Skeletal muscle satellite cell (primary cell): ENCODE measurements around the gene ABCF2.
A peak's percentile ranks its signal among the peaks of the same experiment; 100 is the strongest.

Experiments used
- H3K27me3 ChIP-seq: 2 replicates; pipeline ENCODE4 v1.7.0; 2013; ENCODE audit warnings: low read length; ENCODE audit not compliant: control insufficient read depth, insufficient read depth
- H3K36me3 ChIP-seq: 2 replicates; pipeline ENCODE4 v1.7.0; 2013; ENCODE audit warnings: mild to moderate bottlenecking, control low read depth, low read length; ENCODE audit not compliant: insufficient read depth
- H3K4me1 ChIP-seq: 2 replicates; pipeline ENCODE4 v1.7.0; 2013; ENCODE audit warnings: low read length; ENCODE audit not compliant: control insufficient read depth, insufficient read depth
- H3K4me2 ChIP-seq: 2 replicates; pipeline ENCODE4 v1.7.0; 2013; ENCODE audit warnings: mild to moderate bottlenecking, low read length
- H3K4me3 ChIP-seq: 2 replicates; pipeline ENCODE4 v1.7.0; 2013; ENCODE audit warnings: low read length
- H3K9ac ChIP-seq: 2 replicates; pipeline ENCODE4 v1.7.0; 2013; ENCODE audit warnings: mild to moderate bottlenecking, low read depth, low read length, moderate library complexity
- H3K9me3 ChIP-seq: replicated peaks from 2 replicates; pipeline ENCODE4 v1.7.0; 2013; ENCODE audit warnings: mild to moderate bottlenecking, control low read depth, low read length

ABCF2 gene

DNA sequence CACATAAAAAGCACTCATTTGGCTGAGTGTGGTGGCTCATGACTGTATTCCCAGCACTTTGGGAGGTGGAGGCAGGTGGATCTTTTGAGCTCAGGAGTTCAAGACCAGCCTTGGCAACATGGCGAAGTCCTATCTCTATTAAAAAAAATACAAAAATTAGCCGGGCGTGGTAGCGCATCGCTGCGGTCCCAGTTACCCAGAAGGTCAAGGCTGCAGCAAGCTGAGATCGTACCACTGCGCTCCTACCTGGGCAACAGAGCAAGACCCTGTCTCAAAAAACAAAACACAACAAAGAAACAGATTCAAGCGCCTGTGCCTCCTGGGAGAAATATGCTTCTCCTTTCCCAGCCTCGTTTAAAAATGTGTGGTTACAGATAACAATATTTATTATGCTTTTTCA is 2.2 kb upstream of the ABCF2 start:
- Histone ChIP-seq H3K9ac (no peak overlapping the region), H3K4me3 (no peak overlapping the region), H3K4me2 (no peak overlapping the region), H3K4me1 (peaks cover 37% of the 10 kb centered on the region), H3K27me3 (no peaks in the 10 kb centered on the region), H3K9me3 (no peaks in the 10 kb centered on the region), H3K36me3 (peaks cover 23% of the 10 kb centered on the region)

DNA sequence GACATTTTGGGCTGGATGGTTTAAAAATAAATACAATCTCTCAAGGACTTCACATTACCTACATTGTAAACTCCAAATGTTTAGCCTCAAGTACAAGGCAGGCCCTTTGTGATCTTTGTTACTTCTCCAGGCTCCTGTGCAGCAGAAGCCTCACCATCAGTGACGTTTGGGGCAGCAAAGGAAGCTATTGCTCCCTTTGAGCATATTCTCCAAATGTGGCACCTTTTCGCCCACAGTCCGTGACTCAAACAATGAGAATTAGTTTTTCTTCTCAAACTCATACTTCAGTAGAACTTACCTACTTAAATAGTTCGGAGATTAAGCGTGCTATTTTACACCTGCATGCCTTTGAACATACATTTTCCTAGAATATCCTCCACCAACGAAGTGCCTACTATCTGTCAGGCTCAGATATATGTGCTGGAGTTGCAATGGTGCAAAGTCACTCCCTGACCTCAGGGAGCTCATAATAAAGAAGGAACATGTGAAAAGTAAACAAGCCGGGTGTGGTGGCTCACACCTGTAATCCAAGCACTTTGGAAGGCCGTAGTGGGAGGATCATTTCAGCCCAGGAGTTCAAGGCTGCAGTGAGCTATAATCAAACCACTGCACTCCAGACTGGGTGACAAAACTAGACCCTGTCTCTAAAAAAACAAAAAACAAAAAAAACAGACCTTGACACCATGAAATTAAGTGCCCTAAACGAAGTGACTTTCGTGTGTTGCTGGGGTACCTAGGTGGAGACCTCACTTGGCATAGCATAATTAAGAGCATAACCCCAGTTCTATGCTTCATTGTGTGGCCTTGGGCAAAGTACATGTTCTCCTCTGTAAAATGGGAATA is 1.2 kb upstream of the ABCF2 start:
- Histone ChIP-seq H3K4me2 (peak overlapping the region; percentile 87), H3K9me3 (no peaks in the 10 kb centered on the region), H3K4me3 (peak overlapping the region; percentile 77), H3K36me3 (peaks cover 26% of the 10 kb centered on the region), H3K4me1 (peaks cover 29% of the 10 kb centered on the region), H3K9ac (peak overlapping the region; percentile 81), H3K27me3 (no peaks in the 10 kb centered on the region)

DNA sequence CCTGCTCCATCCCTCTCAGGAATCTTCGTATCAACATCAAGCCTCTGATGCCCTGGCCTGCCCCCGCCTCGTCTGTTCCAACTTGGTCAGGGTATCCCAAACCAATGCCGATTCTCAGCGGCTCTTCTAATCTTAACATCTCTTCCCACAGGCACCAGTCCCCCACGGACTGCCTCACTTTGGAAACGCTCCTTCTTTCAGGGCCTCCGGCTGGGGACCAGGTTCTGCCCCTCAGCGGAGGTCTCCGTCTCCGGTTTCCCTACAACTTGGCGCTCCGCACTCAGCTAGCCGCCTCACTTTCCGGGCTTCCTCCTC is 488 bp downstream of the ABCF2 start:
- H3K4me3 ChIP-seq: peak overlapping the region; percentile 85

DNA sequence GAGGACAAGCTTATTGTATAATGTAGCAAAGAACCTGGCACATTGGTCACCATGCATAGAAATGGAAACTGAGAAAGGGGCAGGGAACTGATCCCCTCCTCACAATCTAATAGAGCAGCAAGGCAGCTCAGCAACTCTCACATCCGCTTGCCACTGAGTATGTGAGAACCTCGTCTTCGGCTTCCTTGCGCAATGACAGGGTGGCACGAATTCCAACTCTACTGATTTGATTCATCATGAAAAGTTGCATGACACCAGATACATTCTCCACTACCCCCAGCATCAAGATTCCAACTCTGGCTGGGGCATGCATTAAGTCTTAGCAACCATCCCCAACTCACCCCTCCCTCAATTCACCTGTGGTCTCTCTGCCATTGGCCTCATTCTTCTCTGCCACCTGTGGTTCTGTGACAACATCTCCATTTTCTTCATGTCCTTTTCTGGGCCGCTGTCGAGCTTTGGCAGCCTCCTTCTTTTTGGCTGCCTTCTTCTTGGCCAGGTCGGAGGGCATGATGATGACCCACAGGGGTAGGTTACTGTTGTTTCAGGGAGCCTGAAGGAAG is 976 bp downstream of the ABCF2 start:
- H3K4me2 ChIP-seq: peak overlapping the region; percentile 97
- H3K9me3 ChIP-seq: no peaks in the 10 kb centered on the region
- peak overlapping the region; percentile 81 for H3K9ac ChIP-seq
- peak overlapping the region; percentile 85 for H3K4me3 ChIP-seq
- H3K27me3 ChIP-seq: no peaks in the 10 kb centered on the region
- peaks cover 19% of the 10 kb centered on the region for H3K4me1 ChIP-seq
- H3K36me3 ChIP-seq: peaks cover 41% of the 10 kb centered on the region

More for the DNA sequence above, 488 bp downstream of the ABCF2 start:
- H3K36me3 ChIP-seq: peaks cover 39% of the 10 kb centered on the region
- no peaks in the 10 kb centered on the region for H3K9me3 ChIP-seq
- peaks cover 23% of the 10 kb centered on the region for H3K4me1 ChIP-seq
- H3K27me3 ChIP-seq: no peaks in the 10 kb centered on the region
- H3K4me2 ChIP-seq: peak overlapping the region; percentile 97
- H3K9ac ChIP-seq: peak overlapping the region; percentile 81

DNA sequence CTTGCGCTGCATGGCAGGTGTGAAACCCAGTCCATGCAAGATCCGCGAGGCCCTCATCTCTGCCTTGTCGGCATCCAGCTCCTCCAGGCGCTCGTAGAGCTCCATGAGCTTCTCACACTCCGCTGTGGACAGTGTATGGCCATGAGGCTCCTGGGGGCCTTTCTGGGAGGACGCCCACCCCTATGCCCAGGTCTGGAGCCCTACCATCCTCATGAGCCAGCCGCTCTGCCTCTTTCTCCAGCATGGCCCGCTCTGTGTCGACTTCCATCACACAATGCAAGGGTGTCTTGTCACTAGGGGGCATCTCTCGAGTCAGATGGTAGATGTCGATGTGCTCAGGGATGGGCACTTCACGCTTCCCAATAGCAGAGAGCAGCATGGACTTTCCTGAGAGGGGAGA is 3.3 kb downstream of the ABCF2 start:
- H3K9me3 ChIP-seq: no peaks in the 10 kb centered on the region
- peaks cover 60% of the 10 kb centered on the region for H3K36me3 ChIP-seq

DNA sequence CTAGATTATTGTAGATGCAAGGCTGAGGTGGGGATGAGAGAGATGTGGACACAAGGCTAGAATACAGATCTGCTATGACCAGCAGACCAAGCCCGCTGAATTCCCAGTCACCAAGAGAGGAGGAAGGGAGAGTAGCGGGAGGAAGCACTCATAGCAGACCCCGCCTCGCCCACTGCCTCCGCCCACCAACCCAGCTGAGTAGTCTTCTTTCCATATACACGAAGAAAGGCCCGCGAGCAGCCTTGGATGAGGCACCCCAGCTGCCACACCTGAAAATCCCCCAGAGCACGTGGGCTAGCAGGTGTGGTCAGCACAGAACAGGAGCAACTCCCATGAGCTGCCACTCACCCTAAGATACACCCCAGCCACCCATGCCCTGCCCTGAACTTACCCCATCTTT is 8.8 kb downstream of the ABCF2 start:
- peaks cover 84% of the 10 kb centered on the region for H3K36me3 ChIP-seq
- H3K4me1 ChIP-seq: no peaks in the 10 kb centered on the region
- H3K27me3 ChIP-seq: no peaks in the 10 kb centered on the region
- no peaks in the 10 kb centered on the region for H3K9me3 ChIP-seq
- H3K4me3 ChIP-seq: no peak overlapping the region
- no peak overlapping the region for H3K9ac ChIP-seq
- no peak overlapping the region for H3K4me2 ChIP-seq

More for the DNA sequence above, 3.3 kb downstream of the ABCF2 start:
- Histone ChIP-seq H3K4me3 (no peak overlapping the region), H3K4me1 (peaks cover 19% of the 10 kb centered on the region), H3K9ac (no peak overlapping the region), H3K27me3 (no peaks in the 10 kb centered on the region), H3K4me2 (no peak overlapping the region)

DNA sequence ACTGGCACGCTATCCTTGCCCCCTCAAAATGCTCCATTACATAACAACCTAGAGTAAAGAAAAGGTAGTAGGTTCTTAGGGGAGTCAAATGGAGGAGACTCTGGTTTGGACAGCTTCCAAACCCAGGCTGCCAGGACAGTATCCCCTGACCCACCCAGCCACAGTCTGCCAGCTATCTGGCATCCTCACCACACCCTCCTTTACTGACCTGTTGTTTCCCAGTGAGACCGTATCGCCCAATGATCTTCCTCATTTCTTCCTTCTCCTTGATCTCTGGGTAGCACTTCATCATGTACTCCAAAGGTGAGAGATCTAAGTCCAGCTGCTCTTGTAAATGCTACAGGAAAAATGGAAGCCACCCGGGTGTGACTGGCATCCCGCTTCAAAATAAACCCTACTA is 11.6 kb downstream of the ABCF2 start:
- H3K4me3 ChIP-seq: no peak overlapping the region
- no peaks in the 10 kb centered on the region for H3K4me1 ChIP-seq
- H3K9me3 ChIP-seq: no peaks in the 10 kb centered on the region
- H3K36me3 ChIP-seq: peaks cover 65% of the 10 kb centered on the region
- no peaks in the 10 kb centered on the region for H3K27me3 ChIP-seq
- no peak overlapping the region for H3K4me2 ChIP-seq
- no peak overlapping the region for H3K9ac ChIP-seq

DNA sequence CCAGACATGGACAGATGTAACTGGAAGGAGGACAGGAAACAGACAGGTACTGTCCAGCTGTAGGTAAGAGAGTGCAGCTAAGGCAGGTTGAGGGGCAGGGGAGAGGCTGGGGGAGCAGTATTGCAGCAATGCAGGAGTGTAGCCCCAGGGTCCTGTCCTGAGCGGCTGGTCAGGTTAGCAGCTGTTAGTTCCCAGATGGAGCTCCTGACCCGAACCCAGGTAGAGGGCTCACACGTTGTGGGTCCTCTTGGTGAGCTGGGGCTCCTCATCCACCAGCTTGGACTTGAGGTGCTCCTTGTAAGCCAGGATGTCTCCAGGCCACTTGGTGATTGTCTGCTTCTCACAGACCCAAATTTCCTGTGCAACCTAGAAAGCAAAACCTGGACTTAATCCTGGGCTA is 13.2 kb downstream of the ABCF2 start:
- H3K9ac ChIP-seq: no peak overlapping the region
- H3K36me3 ChIP-seq: peaks cover 53% of the 10 kb centered on the region
- no peaks in the 10 kb centered on the region for H3K4me1 ChIP-seq
- H3K9me3 ChIP-seq: no peaks in the 10 kb centered on the region
- no peak overlapping the region for H3K4me3 ChIP-seq
- H3K27me3 ChIP-seq: no peaks in the 10 kb centered on the region
- H3K4me2 ChIP-seq: no peak overlapping the region

DNA sequence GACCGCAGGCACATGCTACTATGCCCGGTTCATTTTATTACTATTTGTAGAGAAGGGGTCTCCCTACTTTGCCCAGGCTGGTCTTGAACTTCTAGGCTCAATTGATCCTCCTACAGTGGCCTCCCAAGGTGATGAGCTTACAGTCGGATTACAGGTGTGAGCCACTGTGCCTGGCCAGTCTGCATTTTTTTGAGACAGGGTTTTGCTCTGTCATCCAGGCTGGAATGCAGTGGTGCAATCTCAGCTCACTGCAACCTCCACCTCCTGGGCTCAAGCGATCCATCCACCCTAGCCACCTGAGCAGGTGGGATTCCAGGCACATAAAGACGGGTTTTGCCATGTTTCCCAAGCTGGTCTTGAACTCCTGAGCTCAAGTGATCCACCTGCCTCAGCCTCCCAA is 14.4 kb downstream of the ABCF2 start:
- H3K27me3 ChIP-seq: peaks cover 7% of the 10 kb centered on the region
- H3K4me1 ChIP-seq: no peaks in the 10 kb centered on the region
- peaks cover 41% of the 10 kb centered on the region for H3K36me3 ChIP-seq
- no peaks in the 10 kb centered on the region for H3K9me3 ChIP-seq
- H3K4me3 ChIP-seq: no peak overlapping the region
- no peak overlapping the region for H3K9ac ChIP-seq
- no peak overlapping the region for H3K4me2 ChIP-seq

DNA sequence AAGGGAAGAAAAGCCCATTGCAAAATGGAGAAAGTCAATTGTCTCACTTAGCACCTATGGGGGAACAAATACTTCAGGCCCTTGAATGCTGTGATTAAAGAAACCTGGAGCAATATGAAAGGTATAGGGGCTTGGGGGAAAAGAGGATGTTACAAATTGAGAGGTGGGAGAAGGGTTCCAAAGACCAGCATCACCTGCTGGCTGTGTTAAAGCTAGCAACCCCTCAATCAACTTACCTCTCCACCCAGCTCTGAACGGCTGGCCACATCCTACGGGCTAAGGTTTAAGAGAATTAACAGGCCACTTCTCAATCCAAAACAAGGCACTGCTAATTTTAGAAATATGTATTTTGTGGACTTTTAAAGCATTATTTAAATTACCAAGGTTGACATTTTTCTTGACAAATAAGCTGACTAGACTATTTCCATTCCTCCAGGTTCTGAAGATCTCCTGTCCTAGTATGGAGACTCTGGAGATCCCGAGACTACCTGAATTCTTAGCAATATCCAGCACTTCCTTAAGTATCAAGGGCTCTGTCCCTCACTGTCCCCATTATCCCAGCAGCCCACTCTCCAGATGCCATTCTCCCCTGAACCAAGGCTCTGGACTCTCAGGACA is 15.7 kb downstream of the ABCF2 start:
- Histone ChIP-seq H3K4me1 (no peaks in the 10 kb centered on the region), H3K4me2 (no peak overlapping the region), H3K27me3 (peaks cover 17% of the 10 kb centered on the region), H3K36me3 (peaks cover 33% of the 10 kb centered on the region), H3K9ac (no peak overlapping the region), H3K4me3 (no peak overlapping the region), H3K9me3 (no peaks in the 10 kb centered on the region)

DNA sequence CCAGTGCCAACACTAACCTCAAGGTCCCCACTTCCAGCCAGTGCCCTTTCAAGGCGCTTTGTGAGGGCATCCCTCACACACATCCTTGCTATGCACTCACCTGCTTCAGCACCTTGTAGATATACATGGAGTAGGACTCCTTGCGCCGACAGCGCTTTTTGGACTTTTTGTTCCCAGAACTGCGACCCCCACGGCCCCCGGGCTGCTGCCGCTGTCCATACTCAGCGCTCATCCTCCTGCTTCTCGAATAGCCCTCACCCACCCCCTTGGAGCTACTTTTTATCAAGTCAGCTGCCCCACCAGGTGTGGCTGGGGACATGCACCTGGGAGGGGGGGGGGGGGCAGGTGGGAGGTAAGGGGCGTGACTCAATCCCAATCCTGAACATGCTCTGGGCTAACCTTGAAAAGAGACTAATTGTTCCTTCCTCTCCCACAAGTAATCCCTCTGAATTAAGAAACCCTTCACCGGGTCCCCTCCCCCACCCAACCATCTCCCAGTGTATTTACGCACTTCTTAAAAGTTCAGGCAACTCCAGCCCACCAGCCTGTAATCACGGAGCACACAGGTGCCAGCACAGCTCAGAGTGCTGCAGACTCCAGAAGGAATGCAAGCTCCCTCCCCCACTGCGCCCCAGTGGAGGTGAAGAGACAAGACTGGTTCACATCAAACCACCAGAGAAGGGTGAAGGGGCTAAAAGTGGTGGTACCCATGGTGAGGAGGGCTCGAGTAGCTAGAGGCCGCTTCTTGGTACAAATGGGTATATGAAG is 16.7 kb downstream of the ABCF2 start, which contains the start of gene H2BK1:
Gene H2BK1, minus strand, starts transcription at position 402 of the 768 bp plus-strand sequence. Its CDS starts 170 bp downstream, at position 232.
- Histone ChIP-seq H3K4me1 (no peaks in the 10 kb centered on the region), H3K4me2 (no peak within 1 kb of the TSS), H3K36me3 (peaks cover 24% of the 10 kb centered on the region), H3K9ac (no peak within 1 kb of the TSS), H3K4me3 (no peak within 1 kb of the TSS), H3K27me3 (peaks cover 27% of the 10 kb centered on the region), H3K9me3 (no peaks in the 10 kb centered on the region)
